Endometrial microvascular endothelial cells (primary cell): Measurements from ENCODE around the gene CFAP54. TPM values are rescaled to one million over a fixed set of nuclear protein-coding genes. Genes with fewer than 3 reads are reported as not detected.

Experiments used
- in situ Hi-C: cut with HindIII; loops from 2 replicates; pipeline ENCODE4 v1.10.0; 2017; ENCODE audit warnings: low sequenced_read_pairs, low pct_unique_long_range_greater_than_20kb; ENCODE audit errors: inconsistent ontology term
- total RNA-seq: library from RNA; depleted of rRNA; stranded (reverse); fragments of >200 nt; gene quantifications from one replicate; pipeline ENCODE4 v1.2.3, GENCODE V29; 2015; ENCODE audit errors: inconsistent ontology term

The CFAP54 gene
- total RNA-seq, 1 donor from 2014 or later, result 11.4 TPM

DNA sequence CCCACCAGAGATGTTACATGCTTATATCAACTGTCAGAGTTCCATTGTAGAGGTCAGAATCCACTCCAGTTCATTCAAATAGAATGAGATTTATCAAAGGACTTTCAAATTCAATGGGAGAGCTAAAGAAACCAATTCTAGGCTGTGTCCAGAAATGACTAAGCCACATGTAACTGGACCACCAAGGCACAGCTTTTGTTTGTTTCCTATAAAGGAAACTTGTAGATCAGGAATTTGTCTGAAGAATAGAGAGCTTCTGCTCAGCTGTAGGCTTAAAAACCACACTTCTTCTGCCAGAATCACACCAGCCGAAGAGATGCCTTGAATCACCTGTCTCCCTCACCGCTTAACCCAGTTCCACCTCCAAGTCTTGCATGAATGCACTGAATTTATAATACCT is 283.7 kb downstream of the CFAP54 start:
- in situ Hi-C loops, result no loop called here

DNA sequence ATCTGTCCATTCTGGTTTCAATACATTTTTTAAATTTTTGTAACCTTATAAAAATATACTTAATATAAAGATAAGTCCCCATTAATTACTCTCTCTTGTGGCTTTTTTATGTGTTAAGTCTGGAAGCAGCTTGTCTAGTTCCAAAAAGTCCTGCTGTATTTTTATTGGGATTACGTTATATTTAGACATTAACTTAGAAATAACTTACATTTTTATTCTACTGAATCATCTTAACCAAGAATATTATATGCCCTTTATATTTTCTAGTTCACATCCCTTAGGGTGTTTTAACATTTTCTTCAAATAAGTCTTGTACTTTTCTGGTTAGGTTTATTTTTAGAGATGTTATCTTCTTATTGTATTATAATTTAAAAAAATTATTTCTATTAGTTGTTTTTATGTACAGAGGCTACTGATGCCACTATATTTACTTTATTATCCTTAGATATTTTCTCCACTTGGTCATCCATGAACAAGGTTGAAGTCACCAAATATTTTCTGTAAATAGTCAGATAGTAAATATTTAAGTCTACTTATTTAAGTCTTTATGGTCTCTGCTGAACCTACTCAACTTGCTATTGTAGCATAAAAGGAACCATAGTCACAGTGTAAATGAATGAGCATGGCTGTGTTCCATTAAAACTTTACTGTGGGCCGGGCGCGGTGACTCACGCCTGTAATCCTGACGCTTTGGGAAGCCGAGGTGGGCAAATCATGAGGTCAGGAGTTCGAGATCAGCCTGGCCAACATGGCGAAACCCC is 285.3 kb downstream of the CFAP54 start:
- in situ Hi-C loops, result no loop called here

DNA sequence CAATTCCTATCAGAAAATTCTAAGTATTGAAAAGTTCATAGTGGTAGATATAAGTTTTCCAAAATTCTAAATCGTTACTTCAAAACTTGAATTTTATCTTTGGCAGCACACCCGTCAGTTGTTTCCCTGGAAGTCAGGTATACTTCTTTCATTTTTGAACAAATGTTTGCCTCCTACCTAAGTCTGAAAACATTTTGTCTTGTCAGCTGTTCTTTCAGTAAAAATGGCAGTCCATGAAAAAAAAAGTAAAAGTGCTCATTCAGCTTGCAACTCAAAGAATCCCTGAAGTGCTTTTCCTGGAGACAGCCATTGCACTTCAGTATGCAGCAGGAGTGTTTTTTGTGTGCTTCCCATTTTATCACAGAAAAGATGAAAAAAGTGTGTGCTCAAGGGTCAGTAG is 287.5 kb downstream of the CFAP54 start:
- in situ Hi-C loops, result no loop called here

DNA sequence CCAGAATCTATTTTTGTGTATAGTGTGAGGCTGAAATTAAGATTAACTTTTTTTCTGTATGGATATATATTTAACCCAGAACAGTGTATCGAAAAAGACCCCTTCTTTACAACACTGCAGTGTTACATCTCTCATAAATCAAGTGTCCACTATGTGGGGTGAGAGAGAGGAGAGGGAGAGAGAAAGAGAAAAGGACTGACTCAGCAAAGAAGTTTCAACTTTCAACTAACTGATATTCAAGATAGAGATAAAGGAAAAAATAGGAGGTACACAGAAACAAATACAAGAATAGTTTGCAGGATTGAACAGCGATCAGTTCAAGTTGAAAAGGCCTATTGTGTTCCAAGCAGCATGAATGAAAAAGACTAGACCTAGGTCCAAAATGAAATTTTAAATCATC is 291.0 kb downstream of the CFAP54 start:
- in situ Hi-C loops, result no loop called here

GRCh38 chr12:96786791-96787190 is 297.4 kb downstream of the CFAP54 start:
- in situ Hi-C loops, result no loop called here

- in situ Hi-C loops, result no loop called here
Observed at GRCh38 chr12:96803969-96804368, 314.6 kb downstream of the CFAP54 start.

DNA sequence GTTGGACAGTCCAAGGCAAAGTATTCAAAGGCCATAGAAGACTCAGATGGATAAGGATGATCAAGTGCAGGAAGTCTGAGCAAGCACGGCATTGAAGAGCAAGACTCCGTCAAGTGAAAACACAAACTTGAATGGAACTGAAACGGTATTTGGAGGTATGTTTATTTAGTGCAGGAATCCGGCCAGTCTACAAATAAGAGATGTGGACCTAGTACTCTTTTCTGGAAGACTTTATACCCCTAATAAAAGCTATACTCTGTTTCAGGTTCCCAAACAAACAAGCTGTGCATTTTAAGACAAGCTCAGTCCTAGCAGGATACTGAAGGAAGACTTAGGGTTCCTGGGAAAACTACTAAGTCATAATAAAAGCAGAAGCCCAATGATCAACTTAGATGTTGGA is 316.9 kb downstream of the CFAP54 start:
- in situ Hi-C loops, result no loop called here

DNA sequence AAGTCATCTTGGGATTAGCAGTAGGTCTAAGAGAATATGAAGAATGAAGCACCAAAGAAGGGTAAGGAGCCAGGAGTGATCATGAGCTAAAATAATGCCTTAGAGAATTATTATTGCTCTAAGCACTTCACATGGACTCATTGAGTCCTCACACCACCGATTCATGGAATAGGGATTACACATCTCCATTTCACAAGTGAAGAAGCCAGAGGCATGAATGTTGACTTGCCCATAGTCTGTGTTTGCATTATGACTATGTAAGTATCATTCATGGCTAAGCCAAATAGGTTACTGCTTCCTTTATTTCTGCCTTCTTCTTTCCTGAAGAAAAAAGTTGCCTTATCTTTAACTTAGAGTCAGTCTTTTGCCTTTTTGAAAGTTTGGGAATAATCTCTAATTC is 318.4 kb downstream of the CFAP54 start:
- in situ Hi-C loops, result no loop called here

- in situ Hi-C loops, result no loop called here
Observed at GRCh38 chr12:96808587-96808986, 319.2 kb downstream of the CFAP54 start.

DNA sequence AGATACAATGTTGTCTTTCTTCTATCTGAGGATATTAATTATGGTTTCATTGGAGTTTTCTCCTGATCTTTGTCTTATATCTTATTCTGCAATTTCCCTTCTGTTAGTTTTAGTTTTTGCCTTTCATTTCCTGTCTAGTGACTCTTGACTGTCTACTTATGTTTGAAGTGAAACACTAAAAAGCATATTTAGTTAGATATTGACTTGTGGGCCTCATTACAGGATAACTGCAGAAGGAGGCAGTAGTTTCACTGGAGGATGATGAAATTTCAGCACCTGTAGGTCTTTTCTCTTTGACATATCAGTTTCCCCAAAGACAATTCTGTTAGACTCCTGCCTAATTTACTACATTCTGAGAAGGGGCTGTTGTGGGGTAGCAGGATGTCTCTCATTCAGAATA is 320.1 kb downstream of the CFAP54 start:
- in situ Hi-C loops, result no loop called here

DNA sequence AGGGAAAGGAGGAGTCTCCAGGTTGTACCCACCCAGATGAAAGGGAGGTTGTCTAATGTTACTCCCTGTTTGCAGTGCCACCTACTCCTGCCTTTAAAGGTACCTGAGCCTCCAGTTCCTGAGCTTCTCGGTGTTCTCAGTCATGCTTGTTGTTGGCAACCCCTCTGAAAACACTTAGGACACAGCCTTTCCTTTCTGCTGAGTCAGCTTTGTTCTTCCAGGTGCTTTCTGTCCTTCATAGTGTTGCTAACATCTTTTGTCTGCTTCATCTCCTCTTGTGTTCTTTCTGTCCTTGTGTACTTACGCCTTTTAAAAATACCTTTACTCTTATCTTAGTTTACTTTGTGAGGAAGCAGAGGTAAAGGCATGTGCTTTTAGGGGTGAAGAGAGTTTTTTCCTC is 320.7 kb downstream of the CFAP54 start:
- in situ Hi-C loops, result no loop called here

GRCh38 chr12:96810477-96810876 is 321.1 kb downstream of the CFAP54 start:
- in situ Hi-C loops, result no loop called here

DNA sequence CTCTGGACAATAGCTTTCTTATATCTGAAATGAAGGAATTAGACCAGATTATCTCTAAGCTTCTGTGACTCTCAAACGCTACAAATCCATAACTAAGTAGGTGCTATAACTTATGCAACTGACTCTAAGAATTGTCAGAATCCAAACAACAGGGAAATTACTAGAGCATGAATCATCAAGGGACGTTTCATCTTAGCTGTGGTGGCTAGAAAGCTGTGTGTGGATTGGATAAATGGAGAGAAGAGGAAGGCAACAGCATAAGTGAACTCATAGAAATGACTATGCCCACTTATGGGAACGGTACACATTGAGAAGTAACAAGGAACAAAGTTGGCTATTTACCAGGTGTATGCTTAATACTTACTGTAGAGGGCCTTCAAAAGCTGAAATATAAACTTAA is 321.7 kb downstream of the CFAP54 start:
- in situ Hi-C loops, result no loop called here

- in situ Hi-C loops, result no loop called here
Observed at GRCh38 chr12:96812153-96812552, 322.8 kb downstream of the CFAP54 start.

DNA sequence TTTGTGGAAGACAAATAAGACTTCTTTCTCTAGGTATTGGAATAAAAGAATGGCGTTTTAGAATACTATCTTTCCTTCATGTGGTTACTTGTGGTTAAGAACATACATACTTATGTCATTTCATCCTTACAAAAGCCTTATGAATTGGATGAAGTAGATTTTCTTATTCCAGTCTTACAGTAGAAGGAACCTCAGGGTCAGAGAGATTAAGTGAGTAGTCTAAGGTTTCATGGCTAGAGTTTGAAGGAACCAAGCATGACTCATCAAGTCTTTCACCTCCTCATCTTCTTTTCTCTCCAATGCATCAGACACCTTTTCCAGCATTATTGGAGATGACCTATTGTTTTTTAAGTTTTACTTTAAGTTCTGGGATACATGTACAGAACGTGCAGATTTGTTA is 324.8 kb downstream of the CFAP54 start:
- in situ Hi-C loops, result no loop called here

- in situ Hi-C loops, result no loop called here
Observed at GRCh38 chr12:96821592-96821991, 332.2 kb downstream of the CFAP54 start.

DNA sequence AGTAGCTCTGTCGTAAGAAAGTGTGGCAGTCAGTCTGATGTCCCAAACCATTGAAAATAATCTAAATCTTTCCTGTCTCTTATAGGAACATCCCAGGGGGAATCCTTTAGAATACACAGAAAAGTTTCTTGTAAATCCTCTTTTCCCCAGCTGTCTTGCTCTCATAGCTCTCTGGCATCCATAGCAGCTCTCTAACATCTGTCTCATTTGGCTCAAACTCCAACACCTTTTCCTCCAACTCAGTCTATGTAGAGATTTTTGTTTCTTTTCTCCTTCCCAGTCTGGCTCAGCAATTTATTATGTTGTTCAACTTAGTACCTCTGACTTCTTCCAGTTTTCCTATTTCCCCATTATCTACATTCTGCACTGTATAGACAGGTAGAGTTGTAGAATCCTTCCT is 333.3 kb downstream of the CFAP54 start:
- in situ Hi-C loops, result no loop called here

DNA sequence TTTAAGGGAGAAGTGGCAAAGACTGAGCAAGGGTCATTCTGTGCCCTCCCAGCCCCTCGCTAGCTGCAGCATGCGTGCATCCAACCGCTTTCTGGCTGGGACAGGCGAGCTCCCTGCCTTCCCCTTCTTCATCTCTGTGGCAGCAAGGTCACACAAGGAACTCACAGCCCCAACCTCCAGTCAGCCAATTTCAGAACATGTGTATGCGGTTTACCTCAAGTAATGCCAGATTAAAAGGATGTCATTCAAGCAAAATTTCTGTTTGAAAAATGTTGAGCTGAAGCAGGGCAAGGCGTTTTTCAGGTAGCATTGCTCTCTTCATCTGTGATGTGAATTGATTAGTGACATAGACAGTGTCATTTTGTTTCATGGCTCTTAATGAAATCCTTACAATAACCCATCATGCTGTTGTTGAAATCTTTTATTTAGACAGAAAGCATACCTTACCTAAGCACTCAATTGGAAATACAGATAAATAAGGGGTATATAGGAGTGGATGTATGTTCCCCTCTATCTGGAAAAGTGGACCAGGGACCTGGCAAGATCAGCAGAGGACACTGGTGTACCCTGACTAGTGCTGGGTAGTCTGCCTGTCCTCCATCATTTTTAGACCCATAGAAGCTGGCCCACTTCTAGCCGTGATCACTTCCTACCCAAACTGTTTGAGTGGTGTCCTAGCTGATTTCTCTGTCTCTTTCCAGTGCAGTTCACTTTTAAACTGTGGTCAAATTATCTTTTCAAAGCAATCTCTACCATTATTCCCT is 334.9 kb downstream of the CFAP54 start:
- in situ Hi-C loops, result no loop called here

DNA sequence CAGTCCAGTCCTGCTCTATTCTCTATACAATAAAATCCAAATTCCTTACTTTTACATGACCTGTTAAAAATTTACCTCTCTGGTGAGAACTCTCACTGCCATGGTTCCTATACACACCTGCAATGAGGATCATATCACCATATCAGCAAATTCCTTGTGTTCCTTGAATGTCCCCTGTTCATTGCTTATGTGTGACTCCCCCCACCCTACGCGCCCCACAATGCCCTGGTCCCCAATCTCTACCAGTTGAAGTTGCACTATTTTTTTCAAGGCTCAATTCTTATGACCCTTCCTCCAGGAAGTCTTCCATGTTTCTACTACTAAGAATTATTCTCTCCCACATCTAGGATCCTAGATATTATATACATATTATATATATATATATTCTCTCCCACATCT is 335.5 kb downstream of the CFAP54 start:
- in situ Hi-C loops, result no loop called here

DNA sequence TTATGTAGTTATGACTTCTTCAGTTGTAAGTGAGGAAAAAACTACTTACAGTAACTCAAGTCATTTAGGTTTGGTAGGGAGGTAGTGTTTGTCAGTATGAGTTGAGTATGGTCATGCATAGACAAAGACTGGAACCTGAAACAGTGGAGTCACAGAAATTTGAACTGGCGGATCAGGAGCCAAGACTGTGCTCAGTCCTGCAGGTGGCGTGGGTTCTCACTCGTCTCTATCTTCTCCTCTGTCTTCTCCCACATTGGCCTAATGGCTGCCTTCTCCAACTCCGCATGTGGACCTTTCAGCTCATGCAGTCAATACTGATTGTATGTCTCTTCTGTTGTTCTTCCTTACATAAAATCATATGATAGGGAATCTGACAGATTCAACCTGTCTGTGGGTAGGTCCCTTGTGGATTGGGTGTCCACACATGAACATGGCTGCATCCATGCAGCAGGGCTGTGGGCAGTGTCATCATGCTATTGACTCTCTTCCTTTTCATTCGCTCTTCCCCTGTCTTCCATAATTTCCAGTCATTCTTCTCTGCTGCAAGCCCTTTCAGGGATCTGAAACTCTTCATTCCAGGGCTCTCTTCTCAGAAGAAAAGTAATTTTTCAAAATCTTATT is 338.9 kb downstream of the CFAP54 start:
- in situ Hi-C loops, result no loop called here
